Natural killer cell (primary cell): ENCODE data around the gene IQCC. TPM values are rescaled to one million over a fixed set of nuclear protein-coding genes. Genes with fewer than 3 reads are reported as not detected.

Source experiments
- ATAC-seq, 3 donors: fragments of 150-1000 bp in 2 of 3; fragments of 200-7000 bp in 1 of 3; cut with Tn5 transposase; 1 replicate in 1 of 3; 2 replicates in 2 of 3; pipeline ENCODE4 v1.10.0; 2021; ENCODE audit warnings: mild to moderate bottlenecking in 2 of 3, moderate library complexity in 2 of 3
- DNase-seq, 2 donors: peaks; one replicate each; pipeline versions ENCODE4 v3.0.0 to v3.0.0-alpha.2; 2013 to 2021; ENCODE audit warnings: mixed read lengths in 1 of 2
- H3K27ac ChIP-seq: one replicate; pipeline ENCODE4 v1.5.1; 2013; ENCODE audit warnings: mild to moderate bottlenecking, low read length
- H3K27me3 ChIP-seq: one replicate; pipeline ENCODE4 v1.6.1; 2013; ENCODE audit warnings: low read length; ENCODE audit not compliant: control insufficient read depth, insufficient read depth
- H3K36me3 ChIP-seq: one replicate; pipeline ENCODE4 v1.6.1; 2013; ENCODE audit warnings: low read length; ENCODE audit not compliant: control insufficient read depth, insufficient read depth
- H3K4me1 ChIP-seq: one replicate; pipeline ENCODE4 v1.6.1; 2013; ENCODE audit warnings: low read length; ENCODE audit not compliant: control insufficient read depth, insufficient read depth
- H3K4me3 ChIP-seq: one replicate; pipeline ENCODE4 v1.5.1; 2013; ENCODE audit warnings: low read length
- H3K9me3 ChIP-seq: one replicate; pipeline ENCODE4 v1.6.1; 2013; ENCODE audit warnings: low read length; ENCODE audit not compliant: control insufficient read depth, insufficient read depth
- H3K27ac Mint-ChIP-seq, 2 donors: one replicate each; pipeline ENCODE4 v1.8.0; 2022; ENCODE audit warnings: mild to moderate bottlenecking in 2 of 2, mixed read lengths in 2 of 2, moderate library complexity in 1 of 2
- H3K27me3 Mint-ChIP-seq, 2 donors: one replicate each; pipeline ENCODE4 v1.8.0; 2022; ENCODE audit warnings: low read depth in 2 of 2, mixed read lengths in 2 of 2
- H3K36me3 Mint-ChIP-seq: one replicate; pipeline ENCODE4 v1.8.0; 2022; ENCODE audit warnings: mixed read lengths
- H3K4me1 Mint-ChIP-seq, 2 donors: one replicate each; pipeline ENCODE4 v1.8.0; 2022; ENCODE audit warnings: mixed read lengths in 2 of 2
- H3K4me3 Mint-ChIP-seq: one replicate; pipeline ENCODE4 v1.8.0; 2022; ENCODE audit warnings: mild to moderate bottlenecking, moderate library complexity, mixed read lengths
- H3K9me3 Mint-ChIP-seq, 2 donors: one replicate each; pipeline ENCODE4 v1.8.0; 2022; ENCODE audit warnings: mixed read lengths in 2 of 2
- WGBS: methylation state at CpG from one replicate; pipeline ENCODE4 v1.1.7; 2013; ENCODE audit warnings: missing lambda C conversion rate; ENCODE audit not compliant: insufficient coverage; 5-methylcytosine and 5-hydroxymethylcytosine counted together
- intact Hi-C: fragments of 100-400 bp; cut with micrococcal nuclease; formaldehyde crosslinking; loops from one replicate; pipeline ENCODE4 v1.14.2; 2022
- total RNA-seq, 4 donors: library from RNA; stranded (reverse); fragments of 120-200 nt in 1 of 4; gene quantifications; one replicate each; pipeline versions ENCODE4 v1.2.3 to v1.2.4, GENCODE V29; 2013 to 2022
- TF ChIP-seq, protein P1 (sequence below): fragments of 200-600 bp; IDR thresholded peaks from one replicate; pipeline ENCODE4 v1.8.0; 2022; ENCODE audit warnings: antibody characterized with exemption

The IQCC gene
- total RNA-seq, 3 donors from 2014 or later (not counting 1 experiment from before 2014, with no cell fraction given), result 1.8 to 3.5 (median 3.3) TPM

DNA sequence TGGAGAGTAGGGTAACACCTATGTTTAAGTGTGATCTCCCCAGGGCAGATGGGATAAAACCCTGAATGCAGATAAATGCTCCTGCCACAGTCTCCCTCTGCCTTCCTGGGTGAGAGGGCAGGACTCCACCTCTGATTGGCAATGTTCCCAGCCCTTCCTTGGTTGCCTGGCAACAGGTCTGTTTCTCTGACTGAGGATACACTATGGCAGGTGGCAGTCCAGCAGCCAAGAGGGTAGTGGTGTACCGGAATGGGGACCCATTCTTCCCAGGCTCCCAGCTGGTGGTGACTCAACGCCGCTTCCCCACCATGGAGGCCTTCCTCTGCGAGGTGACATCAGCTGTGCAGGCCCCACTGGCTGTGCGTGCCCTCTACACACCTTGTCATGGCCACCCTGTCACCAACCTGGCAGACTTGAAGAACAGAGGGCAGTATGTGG, 3.4 kb downstream of the IQCC start, which contains the start of gene DCDC2B:
Gene DCDC2B, plus strand, starts transcription at position 199 of the 438 bp plus-strand sequence. Its CDS starts 5 bp downstream, at position 204.
- H3K27ac ChIP-seq, result no peak within 1 kb of the TSS
- no peak within 1 kb of the TSS for H3K4me3 Mint-ChIP-seq

DNA sequence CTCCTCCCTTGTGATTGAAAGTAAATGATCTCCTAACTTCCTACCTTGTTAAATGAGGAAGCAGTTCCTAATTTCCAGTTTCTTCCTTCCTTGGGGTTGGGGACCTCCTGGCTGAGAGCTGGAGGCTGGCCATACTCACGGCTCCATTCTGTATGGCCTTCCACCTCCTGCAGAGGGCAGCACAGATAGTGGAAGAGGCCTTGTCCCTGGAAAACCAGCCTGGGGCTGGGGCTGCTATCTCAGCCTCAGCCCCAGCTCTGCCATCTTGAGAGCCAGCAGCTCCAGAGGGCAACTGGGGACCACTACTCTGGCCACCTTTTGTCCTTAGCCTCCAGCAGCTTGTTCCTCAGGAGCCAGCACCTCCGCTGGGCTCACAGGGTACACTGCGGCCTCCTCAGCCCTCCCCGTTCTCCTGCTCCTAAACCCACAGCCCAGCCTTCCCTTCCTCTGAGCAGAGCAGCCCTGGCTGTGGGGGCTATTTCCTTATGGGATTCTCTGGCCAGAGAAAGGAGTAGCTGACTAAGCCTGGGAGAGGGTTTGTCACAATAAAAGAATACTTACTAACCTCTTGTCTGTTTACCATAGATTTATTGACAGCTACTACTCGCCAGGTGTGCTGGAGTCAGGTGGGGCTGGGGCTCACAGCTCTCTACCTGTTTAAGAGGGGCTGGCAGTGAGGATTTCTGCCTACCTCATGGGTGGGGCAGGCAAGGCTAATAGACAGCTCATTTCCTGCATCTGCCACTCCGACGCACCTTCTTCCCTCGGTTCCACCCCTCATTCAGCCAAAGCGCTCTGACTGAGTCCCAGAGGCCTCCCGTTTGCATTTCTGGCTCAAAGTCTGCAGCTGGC, 10.4 kb downstream of the IQCC start:
- 88% methylated on average over 10 of the region's 10 CpGs for WGBS
- ATAC-seq, result peak; percentile 73 to 99 (median 92)
- H3K4me3 Mint-ChIP-seq, result no peak overlapping the region
- H3K27me3 ChIP-seq, result no peaks in the 10 kb centered on the region
- H3K4me1 ChIP-seq, result peaks cover 6% of the 10 kb centered on the region
- intact Hi-C loops, result loop anchor here (1.0 to 5.0 kb wide), 2 partner anchors 36 to 198 kb away; partner anchors contain the start of gene LCK
- no peaks in the 10 kb centered on the region for H3K9me3 Mint-ChIP-seq
- H3K4me3 ChIP-seq, result no peak overlapping the region
- no peaks in the 10 kb centered on the region for H3K27me3 Mint-ChIP-seq
- no peak overlapping the region for H3K27ac ChIP-seq
- H3K9me3 ChIP-seq, result no peaks in the 10 kb centered on the region
- TF ChIP-seq, protein P1, sequence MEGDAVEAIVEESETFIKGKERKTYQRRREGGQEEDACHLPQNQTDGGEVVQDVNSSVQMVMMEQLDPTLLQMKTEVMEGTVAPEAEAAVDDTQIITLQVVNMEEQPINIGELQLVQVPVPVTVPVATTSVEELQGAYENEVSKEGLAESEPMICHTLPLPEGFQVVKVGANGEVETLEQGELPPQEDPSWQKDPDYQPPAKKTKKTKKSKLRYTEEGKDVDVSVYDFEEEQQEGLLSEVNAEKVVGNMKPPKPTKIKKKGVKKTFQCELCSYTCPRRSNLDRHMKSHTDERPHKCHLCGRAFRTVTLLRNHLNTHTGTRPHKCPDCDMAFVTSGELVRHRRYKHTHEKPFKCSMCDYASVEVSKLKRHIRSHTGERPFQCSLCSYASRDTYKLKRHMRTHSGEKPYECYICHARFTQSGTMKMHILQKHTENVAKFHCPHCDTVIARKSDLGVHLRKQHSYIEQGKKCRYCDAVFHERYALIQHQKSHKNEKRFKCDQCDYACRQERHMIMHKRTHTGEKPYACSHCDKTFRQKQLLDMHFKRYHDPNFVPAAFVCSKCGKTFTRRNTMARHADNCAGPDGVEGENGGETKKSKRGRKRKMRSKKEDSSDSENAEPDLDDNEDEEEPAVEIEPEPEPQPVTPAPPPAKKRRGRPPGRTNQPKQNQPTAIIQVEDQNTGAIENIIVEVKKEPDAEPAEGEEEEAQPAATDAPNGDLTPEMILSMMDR, result peak; percentile 74
- peak; percentile 35 to 79 for DNase-seq
- H3K36me3 ChIP-seq, result peaks cover 35% of the 10 kb centered on the region
- H3K4me1 Mint-ChIP-seq, result peaks cover 5% of the 10 kb centered on the region in 2 donors
- H3K27ac Mint-ChIP-seq, result no peak overlapping the region
- H3K36me3 Mint-ChIP-seq, result no peaks in the 10 kb centered on the region

More for the DNA sequence above, 3.4 kb downstream of the IQCC start, which contains the start of gene DCDC2B:
- no peaks in the 10 kb centered on the region for H3K27me3 ChIP-seq
- DNase-seq (no peak), ATAC-seq (no peak)
- H3K4me3 ChIP-seq, result no peak within 1 kb of the TSS
- no peaks in the 10 kb centered on the region for H3K9me3 Mint-ChIP-seq
- H3K4me1 ChIP-seq, result peaks cover 28% of the 10 kb centered on the region
- peaks cover 7% of the 10 kb centered on the region for H3K36me3 ChIP-seq
- no peaks in the 10 kb centered on the region for H3K36me3 Mint-ChIP-seq
- H3K4me1 Mint-ChIP-seq, result peaks cover 8 to 20% of the 10 kb centered on the region in 2 donors
- peak within 1 kb of the TSS in 1 of 2 donors; percentile 56 for H3K27ac Mint-ChIP-seq
- intact Hi-C loops, result no loop called here
- TF ChIP-seq, protein P1, result no peak
- no peaks in the 10 kb centered on the region for H3K9me3 ChIP-seq
- no peaks in the 10 kb centered on the region for H3K27me3 Mint-ChIP-seq
- 92% methylated on average over 5 of the region's 5 CpGs for WGBS

DNA sequence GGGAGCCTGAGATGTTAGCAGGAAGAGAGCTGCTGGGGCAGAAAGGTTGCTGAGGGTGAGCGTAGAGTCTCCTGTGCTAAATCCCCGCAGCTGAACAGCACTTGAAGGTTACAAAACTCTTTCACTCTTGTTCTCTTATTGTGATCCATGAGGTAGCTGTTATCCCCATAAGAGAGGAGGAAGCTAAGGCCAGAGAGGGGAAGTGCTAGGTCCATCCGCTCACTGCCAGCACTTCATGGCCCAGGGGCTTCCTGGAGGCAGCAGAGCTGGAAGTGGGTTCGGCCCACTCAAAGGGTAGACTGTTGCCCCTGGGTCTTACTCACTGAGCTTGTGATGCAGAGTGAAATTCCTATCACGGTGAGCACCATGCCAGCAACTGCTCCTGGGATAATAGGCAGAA, 11.1 kb downstream of the IQCC start:
- ATAC-seq (no peak), DNase-seq (no peak)
- Mint-ChIP-seq H3K36me3 (no peaks in the 10 kb centered on the region), H3K27ac (no peak overlapping the region), H3K4me1 (peaks cover 10 to 12% of the 10 kb centered on the region in 2 donors), H3K4me3 (no peak overlapping the region), H3K27me3 (no peaks in the 10 kb centered on the region), H3K9me3 (no peaks in the 10 kb centered on the region)
- Histone ChIP-seq H3K9me3 (no peaks in the 10 kb centered on the region), H3K27ac (no peak overlapping the region), H3K36me3 (peaks cover 35% of the 10 kb centered on the region), H3K4me3 (no peak overlapping the region), H3K27me3 (no peaks in the 10 kb centered on the region), H3K4me1 (peaks cover 13% of the 10 kb centered on the region)
- intact Hi-C loops, result loop anchor here (5.0 kb wide), 1 partner anchor 36 kb away; the partner anchor contains the start of gene LCK
- TF ChIP-seq, protein P1, result no peak
- WGBS, result 97% methylated on average over 5 of the region's 5 CpGs
